GM21423 (cell line): ENCODE results near the gene LIPC.

ENCODE experiments used
- ATAC-seq: cut with Tn5 transposase; IDR thresholded peaks from one replicate; pipeline ENCODE4 v1.9.1; 2021; ENCODE audit warnings: mild to moderate bottlenecking, moderate library complexity; ENCODE audit not compliant: unreplicated experiment

LIPC gene

GRCh38 chr15:58549013-58549784, 117.4 kb downstream of the LIPC start:
- no peak for ATAC-seq

GRCh38 chr15:58549785-58550074, 117.9 kb downstream of the LIPC start:
- no peak for ATAC-seq

GRCh38 chr15:58551084-58551763, 119.4 kb downstream of the LIPC start:
- ATAC-seq, result no peak

- ATAC-seq, result no peak
Observed at GRCh38 chr15:58551764-58552504, 120.1 kb downstream of the LIPC start.

GRCh38 chr15:58552505-58553364, 120.9 kb downstream of the LIPC start:
- no peak for ATAC-seq

- no peak for ATAC-seq
Observed at GRCh38 chr15:58553365-58553918, 121.7 kb downstream of the LIPC start.

- ATAC-seq, result no peak
Observed at GRCh38 chr15:58554758-58555157, 123.0 kb downstream of the LIPC start.

GRCh38 chr15:58555162-58556027, 123.6 kb downstream of the LIPC start:
- ATAC-seq, result no peak

GRCh38 chr15:58556028-58556361, 124.2 kb downstream of the LIPC start:
- ATAC-seq, result no peak

GRCh38 chr15:58556541-58556940, 124.8 kb downstream of the LIPC start:
- ATAC-seq, result no peak

- no peak for ATAC-seq
Observed at GRCh38 chr15:58558777-58559176, 127.0 kb downstream of the LIPC start.

- ATAC-seq, result no peak
Observed at GRCh38 chr15:58559904-58560588, 128.3 kb downstream of the LIPC start.

GRCh38 chr15:58561321-58561720, 129.5 kb downstream of the LIPC start:
- ATAC-seq, result no peak

GRCh38 chr15:58562135-58562534, 130.3 kb downstream of the LIPC start:
- no peak for ATAC-seq

- no peak for ATAC-seq
Observed at GRCh38 chr15:58564981-58565380, 133.2 kb downstream of the LIPC start.

- no peak for ATAC-seq
Observed at GRCh38 chr15:58565619-58566018, 133.8 kb downstream of the LIPC start.

- no peak for ATAC-seq
Observed at GRCh38 chr15:58566029-58566428, 134.2 kb downstream of the LIPC start.

GRCh38 chr15:58568157-58568571, 136.4 kb downstream of the LIPC start:
- ATAC-seq, result no peak

GRCh38 chr15:58569455-58569854, 137.7 kb downstream of the LIPC start:
- no peak for ATAC-seq
